ENCODE data around the gene PRR15. TPM values are rescaled to one million over a fixed set of nuclear protein-coding genes. Genes with fewer than 3 reads are reported as not detected.
A peak's percentile ranks its signal among the peaks of the same experiment; 100 is the strongest.

PRR15 gene
- total and polyA plus RNA-seq, 2 of the 13 experiments (the other 11 are each of a cell fraction or from before 2014, with no cell fraction given): 2.3 to 7.8 TPM

DNA sequence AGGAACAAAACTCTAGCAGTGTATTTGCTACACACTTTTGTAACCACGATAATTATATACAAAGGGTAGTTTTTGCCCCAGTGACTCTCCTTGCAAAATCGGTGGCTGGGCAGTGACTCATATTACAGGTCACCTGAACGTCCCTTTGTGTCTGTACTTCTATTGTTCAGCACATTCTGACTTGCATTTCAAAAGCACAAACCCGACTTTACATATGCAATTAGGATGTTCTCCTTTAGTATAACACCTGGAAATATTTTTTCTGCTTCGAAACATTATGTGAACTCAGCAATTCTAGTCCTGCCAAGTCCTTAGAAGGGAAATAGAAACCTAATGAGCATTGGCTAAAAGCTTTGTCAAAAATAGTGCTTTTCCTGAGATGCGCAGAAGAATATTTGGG is 6.0 kb downstream of the PRR15 start (continued):
- TF ChIP-seq ZNF317 (CRISPR knock-in tag; IDR thresholded peaks at IDR 0.05) (no peak), WIZ (CRISPR knock-in tag; IDR thresholded peaks at IDR 0.05) (no peak), SOX6 (IDR thresholded peaks at IDR 0.05) (no peak), SOX6 (CRISPR knock-in tag; IDR thresholded peaks at IDR 0.05) (peak; percentile 77), SOX13 (IDR thresholded peaks at IDR 0.05) (peak; percentile 84), SOX13 (CRISPR knock-in tag; conservative IDR thresholded peaks at IDR 0.05 in 1 of 2, IDR thresholded peaks at IDR 0.05 in 1 of 2) (peak in 1 of 2 experiments; percentile 94; a peak in 2 of 4 replicates), ZNF607 (CRISPR knock-in tag; IDR thresholded peaks at IDR 0.05; ENCODE audit: borderline replicate concordance) (no peak), ZNF709 (CRISPR knock-in tag; IDR thresholded peaks at IDR 0.05) (no peak), SOX5 (CRISPR knock-in tag; IDR thresholded peaks at IDR 0.05; ENCODE audit: borderline replicate concordance) (peak; percentile 97), MAFF (IDR thresholded peaks at IDR 0.05; ENCODE audit: low read depth, low read length) (peak; percentile 62; the same call in 1 of the 2 replicates), RBM22 (optimal IDR thresholded peaks at IDR 0.05; ENCODE audit: low read length) (no peak), TCF7 (IDR thresholded peaks at IDR 0.05; ENCODE audit: low read depth) (peak; percentile 17; the same call in 1 of the 2 replicates), ZNF550 (CRISPR knock-in tag; IDR thresholded peaks at IDR 0.05; ENCODE audit: borderline replicate concordance) (no peak), FOSL2 (CRISPR knock-in tag; IDR thresholded peaks at IDR 0.05) (peak; percentile 88), ZNF563 (CRISPR knock-in tag; IDR thresholded peaks at IDR 0.05) (no peak), BHLHE40 (IDR thresholded peaks at IDR 0.05; ENCODE audit: low read length) (peak; percentile 75; the same call in 1 of the 2 replicates)
- TF ChIP-seq, protein P1, sequence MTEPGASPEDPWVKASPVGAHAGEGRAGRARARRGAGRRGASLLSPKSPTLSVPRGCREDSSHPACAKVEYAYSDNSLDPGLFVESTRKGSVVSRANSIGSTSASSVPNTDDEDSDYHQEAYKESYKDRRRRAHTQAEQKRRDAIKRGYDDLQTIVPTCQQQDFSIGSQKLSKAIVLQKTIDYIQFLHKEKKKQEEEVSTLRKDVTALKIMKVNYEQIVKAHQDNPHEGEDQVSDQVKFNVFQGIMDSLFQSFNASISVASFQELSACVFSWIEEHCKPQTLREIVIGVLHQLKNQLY (CRISPR knock-in tag; IDR thresholded peaks at IDR 0.05): no peak
- TF ChIP-seq, protein P2, sequence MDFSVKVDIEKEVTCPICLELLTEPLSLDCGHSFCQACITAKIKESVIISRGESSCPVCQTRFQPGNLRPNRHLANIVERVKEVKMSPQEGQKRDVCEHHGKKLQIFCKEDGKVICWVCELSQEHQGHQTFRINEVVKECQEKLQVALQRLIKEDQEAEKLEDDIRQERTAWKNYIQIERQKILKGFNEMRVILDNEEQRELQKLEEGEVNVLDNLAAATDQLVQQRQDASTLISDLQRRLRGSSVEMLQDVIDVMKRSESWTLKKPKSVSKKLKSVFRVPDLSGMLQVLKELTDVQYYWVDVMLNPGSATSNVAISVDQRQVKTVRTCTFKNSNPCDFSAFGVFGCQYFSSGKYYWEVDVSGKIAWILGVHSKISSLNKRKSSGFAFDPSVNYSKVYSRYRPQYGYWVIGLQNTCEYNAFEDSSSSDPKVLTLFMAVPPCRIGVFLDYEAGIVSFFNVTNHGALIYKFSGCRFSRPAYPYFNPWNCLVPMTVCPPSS (IDR thresholded peaks at IDR 0.05): no peak
- TF ChIP-seq, protein P3, sequence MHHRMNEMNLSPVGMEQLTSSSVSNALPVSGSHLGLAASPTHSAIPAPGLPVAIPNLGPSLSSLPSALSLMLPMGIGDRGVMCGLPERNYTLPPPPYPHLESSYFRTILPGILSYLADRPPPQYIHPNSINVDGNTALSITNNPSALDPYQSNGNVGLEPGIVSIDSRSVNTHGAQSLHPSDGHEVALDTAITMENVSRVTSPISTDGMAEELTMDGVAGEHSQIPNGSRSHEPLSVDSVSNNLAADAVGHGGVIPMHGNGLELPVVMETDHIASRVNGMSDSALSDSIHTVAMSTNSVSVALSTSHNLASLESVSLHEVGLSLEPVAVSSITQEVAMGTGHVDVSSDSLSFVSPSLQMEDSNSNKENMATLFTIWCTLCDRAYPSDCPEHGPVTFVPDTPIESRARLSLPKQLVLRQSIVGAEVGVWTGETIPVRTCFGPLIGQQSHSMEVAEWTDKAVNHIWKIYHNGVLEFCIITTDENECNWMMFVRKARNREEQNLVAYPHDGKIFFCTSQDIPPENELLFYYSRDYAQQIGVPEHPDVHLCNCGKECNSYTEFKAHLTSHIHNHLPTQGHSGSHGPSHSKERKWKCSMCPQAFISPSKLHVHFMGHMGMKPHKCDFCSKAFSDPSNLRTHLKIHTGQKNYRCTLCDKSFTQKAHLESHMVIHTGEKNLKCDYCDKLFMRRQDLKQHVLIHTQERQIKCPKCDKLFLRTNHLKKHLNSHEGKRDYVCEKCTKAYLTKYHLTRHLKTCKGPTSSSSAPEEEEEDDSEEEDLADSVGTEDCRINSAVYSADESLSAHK (CRISPR knock-in tag; IDR thresholded peaks at IDR 0.05; ENCODE audit: borderline replicate concordance): no peak
